Stimulated activated CD8-positive, alpha-beta memory T cell treated with anti-CD3 and anti-CD28 coated beads, Interleukin-15, amount 100 ng/mL, for 4 hours (primary cell): Measurements from ENCODE around the gene LYZL2.
"Not testable (repeated sequence)": the region's sequence is repeated elsewhere in the genome, so short reads cannot be mapped to it uniquely, and the experiment has no call there.

Source experiments
- DNase-seq, 2 donors: peaks; one replicate each; pipeline ENCODE4 v3.0.0-alpha.2; 2020; ENCODE audit warnings: low read depth in 2 of 2

The LYZL2 gene

DNA sequence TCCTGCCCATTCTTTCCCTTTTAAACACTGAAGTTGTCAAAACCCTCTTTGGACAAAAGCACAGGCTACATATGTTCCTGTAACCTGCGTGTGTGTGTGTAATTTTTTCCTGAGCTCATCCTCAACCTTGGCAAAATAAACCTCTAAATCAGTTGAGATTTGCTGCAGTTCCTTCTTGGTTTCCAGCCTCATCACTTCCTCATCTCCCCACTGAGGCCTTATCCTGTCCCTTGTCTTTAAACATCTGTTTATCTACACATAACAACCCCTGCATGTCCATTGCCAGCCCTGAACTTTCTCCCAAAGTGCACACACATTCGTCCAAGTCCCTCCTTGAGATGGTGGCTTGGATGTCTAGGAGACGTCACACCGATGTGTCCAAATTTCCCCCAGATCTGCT, 35.5 kb downstream of the LYZL2 start:
- no peak for DNase-seq

DNA sequence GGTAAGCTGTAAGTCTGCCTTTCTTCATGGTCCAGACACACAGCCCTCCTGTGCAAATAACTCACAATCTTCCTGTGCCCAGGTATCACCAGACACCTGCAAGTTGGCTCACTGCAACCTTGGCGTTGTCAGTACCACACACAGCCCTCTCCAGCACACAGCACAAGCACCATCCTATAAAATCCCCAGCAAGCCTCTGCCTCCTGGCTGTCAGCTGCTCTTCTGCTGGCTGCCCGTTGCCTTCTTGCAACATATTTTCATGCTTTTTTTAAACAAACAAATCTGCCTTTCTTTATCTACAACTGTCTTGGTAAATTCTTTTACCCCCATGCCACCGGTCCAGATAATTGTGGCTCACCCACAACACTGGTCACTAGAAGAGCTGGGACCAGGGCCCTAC, 36.8 kb downstream of the LYZL2 start:
- DNase-seq: not testable (repeated sequence)

DNA sequence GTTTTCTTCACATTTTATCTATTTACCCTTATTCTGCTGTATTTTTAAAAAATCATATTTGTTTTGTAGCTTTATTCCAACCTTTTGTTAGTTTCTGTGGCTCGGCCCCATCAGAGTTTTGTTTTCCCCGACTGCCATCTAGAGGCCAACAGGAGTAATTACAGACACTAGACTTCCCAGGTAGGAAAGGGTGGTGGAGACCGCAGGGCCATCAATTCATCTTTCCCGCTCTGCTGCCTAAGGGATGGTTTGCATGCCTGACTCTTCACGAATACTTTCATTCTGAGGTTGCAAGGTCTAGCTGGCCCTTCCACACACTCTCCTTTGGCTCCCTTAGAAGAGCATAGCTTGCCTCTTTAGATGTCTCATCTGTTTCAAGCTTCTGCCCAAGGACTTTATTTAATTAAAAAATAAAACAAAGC, 38.3 kb downstream of the LYZL2 start:
- no peak for DNase-seq

DNA sequence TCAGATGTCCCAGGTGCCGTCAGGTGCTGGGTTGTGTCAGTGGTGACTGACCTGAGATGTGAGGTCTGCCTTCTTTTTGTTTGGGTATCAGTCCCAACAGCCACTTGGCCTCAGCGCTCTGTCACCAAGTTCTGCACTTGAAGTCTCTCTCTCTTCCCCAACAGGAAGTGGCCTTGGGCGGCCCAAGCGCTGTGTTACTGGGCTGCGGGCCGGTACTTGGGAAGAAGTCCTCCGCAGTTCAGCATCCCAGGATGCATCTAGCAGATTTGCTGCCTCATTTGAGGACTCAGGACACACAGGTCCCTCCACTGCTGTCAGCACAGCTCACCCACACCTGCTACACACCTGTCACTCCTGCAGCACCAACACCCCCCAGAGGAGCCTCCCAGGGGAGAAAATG, 40.1 kb downstream of the LYZL2 start:
- no peak for DNase-seq

DNA sequence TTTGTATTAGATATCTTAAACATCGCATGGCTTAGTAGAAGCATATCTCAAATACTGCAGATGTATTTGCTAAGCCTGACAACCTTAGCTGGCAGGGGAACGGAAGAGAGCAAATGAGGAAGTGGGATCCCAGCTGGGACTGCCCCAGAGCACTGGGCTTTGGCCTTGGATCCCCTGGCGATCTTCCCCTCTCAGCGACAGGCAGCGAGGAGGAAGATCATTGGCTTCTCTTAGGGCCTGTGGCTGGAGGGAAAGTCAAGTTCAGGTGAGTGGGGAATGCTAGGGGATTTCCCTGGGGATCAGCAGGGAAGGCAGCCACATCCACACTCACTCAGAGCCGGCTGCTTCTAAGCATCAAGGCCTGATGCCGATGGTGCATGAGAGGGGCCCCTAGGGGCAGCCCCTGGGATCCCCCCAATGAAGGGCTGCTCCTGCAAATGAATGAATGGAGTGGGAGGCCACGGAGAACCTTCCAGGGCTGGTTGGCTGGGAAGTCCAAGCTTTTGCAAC, 42.0 kb downstream of the LYZL2 start:
- DNase-seq: no peak

DNA sequence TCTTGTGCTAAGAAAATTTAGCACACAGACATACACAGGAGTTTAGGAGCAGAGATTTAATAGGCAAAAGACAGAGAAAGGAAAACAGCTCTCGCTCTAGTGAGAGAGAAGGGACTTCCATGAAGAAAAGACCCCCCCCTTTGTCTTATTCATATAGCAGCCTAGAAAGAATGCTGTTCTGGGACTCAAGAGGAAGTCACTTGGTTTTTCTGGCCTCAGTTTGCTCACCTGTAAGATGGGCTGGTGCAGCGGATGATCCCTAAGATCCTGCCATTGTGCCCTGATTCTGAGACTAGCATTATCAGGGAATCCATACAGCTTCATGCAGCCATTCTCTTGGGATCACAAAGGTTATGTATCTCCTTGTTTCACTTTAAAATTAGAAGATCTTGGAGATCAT, 42.7 kb downstream of the LYZL2 start:
- no peak for DNase-seq

DNA sequence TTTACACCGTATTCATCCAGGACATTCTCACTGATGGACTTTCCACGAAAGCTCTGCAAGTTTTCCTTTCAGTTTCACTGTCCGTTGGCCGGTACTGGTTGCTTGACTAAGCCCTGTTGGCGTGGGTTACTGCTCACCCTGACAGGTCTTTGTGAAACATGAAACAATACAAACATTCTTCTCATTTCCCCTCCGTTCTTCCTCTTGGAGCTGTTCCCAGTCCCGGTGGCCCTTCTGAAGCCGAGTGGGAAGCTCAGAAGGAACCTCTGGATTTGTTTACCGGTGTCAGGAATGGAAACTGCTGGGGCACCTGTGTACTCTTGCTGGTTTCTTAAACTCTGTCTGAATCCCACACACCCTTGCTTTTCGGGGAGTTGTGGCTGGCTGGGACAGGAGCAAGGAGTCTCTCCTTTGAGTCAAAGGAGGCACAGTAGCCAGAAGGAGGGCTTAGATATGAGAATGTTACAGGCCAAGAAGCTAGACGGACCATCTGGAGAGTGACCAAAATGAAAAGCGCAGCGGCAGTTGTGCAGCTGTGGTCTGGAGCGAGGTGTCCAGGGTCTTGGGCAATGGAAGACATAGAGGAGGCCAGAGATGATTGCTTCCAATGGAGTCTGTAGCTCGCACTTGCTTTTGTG, 45.7 kb downstream of the LYZL2 start:
- DNase-seq: no peak

DNA sequence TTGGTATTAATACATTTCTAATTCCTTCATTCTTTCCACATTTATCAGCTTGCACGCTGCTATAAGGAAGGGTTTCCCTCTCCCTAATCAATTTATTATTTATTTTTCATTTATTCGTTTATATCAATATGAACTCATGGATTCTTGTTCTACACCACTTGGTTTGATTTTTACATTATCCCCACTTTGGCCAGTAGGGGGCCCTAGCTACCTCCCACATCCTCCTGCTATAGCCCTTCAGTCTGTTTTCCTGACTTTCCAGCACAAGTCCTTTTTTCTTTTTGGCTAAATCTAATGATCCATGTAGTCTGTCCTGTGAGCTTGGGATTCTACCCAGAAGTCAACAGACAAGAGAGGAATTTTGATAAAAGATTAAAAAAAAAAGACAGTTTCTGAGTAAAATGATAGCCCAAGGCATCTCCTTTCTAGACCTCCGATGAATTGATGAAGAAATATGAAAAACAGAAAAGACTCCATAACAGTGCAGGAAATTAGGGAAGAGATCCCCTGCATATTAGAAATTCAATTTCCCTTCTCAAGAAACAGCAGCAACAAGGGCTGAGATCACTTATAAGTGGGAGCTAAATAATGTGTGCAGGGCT, 47.7 kb downstream of the LYZL2 start:
- DNase-seq: no peak

DNA sequence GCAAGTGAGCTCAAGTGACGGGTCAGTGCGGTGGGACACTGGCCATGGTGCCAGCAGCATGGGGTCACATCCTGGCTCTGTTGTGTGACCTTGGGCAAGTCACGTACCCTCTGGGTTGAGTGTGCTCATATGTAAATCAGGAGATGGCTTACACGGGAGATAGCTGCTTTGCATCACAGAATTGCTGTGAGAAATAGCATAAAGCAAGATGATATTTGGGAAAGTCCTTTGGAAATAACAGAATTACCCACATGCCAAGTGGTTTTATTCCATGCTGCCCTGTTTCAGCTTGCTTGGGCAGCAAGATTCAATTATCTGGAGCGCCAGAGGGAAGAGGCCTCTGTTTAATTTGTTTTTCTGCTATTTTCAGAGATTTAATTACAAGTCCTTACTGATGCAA, 48.9 kb downstream of the LYZL2 start:
- no peak for DNase-seq

DNA sequence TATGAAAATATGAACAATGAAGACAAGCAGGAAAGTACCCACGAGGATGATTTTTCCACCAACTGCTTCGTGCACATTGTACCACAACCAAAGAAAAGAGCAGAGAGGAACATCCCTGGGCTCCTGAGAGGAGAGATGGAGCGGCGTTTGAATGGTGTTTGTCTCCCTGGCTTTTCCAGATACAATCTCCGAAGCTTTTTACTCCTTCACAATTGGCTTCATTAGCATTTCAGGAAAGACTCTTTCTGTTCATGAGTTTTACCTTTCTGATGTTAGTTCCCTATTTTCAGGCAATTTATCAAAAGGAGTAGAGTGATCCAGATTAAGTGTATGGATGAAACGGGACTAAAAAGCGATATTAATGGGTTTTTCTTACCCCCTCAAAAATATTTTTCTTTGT, 49.3 kb downstream of the LYZL2 start:
- DNase-seq: no peak

DNA sequence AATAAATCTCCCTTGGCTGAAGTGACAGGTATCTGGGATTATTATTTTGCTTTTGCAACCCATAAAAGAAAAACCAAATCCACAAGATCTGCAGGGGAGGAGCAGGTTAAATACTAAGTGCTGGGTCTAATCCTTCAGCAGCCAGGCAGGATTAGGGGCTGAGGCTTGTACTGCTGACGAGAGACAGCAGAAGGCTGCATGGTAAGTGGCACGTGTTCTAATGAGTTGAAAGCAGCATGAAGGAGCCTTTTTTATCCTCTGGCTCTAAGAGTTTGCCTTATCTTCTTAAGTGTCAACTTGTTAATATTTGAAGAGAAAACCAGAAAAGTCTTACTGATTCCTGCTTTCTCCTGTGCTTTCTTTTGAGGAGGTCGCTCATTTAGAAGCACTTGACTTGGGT, 50.0 kb downstream of the LYZL2 start:
- no peak for DNase-seq

DNA sequence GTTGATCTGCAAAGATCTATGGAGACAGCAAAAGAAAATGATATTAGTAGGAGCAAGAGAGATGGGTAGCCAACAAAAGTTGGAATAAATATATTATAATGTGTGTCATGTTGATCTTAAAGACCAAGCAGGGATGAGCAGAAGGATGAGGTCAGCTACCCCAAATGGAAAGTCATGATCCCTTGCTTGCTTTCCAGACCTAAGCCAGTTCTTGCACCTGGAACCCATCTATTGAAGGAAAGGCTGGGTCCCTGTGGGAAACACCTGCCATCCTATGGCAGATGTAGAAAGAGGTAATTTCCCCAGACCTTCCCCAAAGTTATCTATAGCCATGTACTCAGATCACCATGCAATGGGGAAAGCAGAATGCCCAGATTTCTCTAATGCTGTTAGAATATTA, 52.5 kb downstream of the LYZL2 start:
- no peak for DNase-seq

DNA sequence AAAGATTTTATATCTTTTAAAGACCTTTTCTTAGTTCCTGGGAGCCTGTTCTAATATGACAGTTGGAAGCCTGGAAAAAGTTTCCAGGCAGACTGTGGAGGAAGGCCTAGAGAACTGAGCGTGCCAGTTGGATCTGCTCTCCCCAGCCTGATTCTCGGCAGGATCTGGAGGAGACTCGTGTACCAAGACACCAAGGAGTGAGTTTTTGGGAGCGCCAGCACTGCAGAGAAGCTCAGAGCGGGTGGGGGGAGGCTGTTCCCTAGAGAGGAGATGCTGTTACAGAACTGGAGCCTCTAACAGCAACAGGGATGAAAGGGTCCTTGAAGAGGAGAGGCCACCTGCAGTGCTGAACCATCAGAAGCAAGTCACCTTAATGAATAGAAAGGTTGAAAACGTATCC, 52.9 kb downstream of the LYZL2 start:
- no peak for DNase-seq

DNA sequence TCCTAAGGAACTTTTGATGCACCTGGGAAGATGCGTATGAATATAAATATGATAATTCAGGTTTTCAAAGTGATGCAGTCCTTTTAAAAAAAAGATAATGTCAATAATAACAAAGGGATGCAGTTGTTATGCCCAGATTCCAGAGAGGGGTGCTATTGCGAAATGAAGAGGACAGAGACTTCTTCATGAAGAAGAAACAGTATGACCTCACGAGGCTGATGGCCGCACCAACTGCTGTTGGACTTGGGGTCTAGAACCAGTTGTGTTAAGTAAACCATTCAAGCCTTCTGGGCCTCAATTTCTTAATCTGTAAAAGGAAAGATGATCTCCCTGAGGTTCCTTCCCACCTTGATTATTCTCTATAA, 55.1 kb downstream of the LYZL2 start:
- no peak for DNase-seq

DNA sequence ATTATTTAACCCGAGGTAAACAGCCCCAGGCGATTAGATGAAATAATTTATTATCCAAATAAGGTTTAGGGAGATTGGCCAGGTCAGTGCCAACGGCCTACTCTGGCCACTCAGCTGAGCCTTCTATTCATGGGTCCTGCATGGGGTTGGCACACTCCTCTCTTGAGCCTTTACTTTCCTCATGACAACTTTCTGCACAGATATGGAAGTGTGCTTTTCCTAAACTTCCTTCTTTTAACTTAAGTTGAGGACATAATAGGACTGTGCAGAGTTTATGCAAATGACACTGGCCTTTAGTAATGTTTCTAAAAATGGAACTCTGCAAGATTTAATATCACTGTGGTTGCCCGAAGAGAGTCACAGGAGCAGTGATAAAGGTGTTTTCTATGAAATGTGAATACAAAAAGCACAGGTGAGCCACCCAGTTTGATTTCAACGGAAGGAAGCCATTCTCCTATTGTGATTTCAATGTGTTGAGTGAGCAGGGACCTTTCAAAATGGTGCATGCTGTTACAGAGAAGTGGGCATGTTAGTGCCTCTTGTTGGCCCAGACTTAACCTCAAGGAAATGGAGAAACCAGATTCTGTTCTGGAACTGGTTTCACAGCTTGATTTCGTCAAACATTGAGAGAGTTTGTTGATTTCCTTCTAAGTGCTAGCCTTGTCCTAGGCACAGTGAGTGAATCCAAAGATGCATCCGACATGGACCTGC, 55.7 kb downstream of the LYZL2 start:
- no peak for DNase-seq

DNA sequence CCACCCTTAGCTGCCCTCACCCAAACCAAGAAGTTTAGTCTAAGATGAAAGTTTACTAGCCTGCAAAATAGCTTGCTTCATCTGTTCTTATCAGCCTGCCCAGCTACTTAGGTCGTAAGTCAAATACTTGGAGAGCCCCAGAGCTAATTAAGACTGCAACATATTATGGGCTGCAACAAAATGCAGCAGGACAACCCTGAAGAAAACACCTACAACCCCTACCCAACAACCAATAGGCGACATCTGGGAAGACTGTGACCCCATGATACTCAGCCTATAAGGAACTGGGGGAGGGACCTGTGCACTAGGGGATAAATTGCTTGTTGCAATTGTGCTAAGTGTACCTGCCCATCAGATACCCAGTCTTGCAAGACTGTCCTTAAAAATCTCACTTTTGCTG, 64.1 kb downstream of the LYZL2 start:
- DNase-seq: no peak

DNA sequence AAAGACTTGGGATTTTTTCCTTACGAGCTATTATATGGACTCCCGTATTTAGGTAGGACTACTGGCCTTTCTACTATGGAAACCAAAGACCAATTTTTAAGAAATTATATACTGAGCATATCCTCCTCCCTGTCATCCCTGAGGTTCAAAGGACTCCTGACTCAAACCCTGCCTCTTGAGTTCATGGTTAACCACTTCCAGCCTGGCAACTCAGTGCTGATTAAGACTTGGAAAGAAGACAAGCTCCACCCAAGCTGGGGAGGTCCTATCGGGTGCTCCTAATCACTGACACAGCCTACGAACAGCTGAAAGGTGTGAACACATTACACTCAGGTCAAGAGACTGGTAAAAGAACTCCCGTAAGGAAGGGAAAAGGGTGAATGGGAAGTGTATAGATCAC, 66.8 kb downstream of the LYZL2 start:
- DNase-seq: no peak
